ENCODE measurements around the gene EYS. TPM values are rescaled to one million over a fixed set of nuclear protein-coding genes. Genes with fewer than 3 reads are reported as not detected.

Gene EYS
- total and polyA plus RNA-seq, 9 of the 15 experiments (the other 6 are each of a cell fraction or from before 2014, with no cell fraction given), result 0.03 to 0.36 (median 0.10) TPM; not detected in 2

DNA sequence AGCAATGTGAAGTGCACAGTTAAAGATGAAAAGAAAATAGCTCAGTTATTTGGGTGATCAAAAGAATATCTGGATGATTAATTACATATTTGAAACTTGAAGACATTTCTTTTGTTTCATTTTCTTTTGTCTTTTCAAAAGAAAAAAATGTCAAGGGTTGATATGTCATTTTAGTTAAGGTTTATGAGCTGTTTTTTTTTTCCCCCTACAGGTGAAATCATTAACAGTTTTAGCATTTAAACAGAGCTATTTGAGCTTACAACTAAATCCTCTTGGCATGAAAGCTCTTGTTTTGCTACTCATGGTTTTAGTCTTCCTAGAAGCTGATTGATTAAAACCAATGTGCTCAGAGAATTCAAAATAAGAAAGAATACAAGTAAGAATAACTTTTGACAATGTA, 1184.2 kb downstream of the EYS start:
- in situ Hi-C loops (cut with MboI), result no loop called here
- ATAC-seq, result no peak
- TF ChIP-seq ESRRA (IDR thresholded peaks at IDR 0.05; ENCODE audit: borderline replicate concordance, low read depth) (no peak), LCOR (CRISPR knock-in tag; IDR thresholded peaks at IDR 0.05) (no peak), TAF1 (IDR thresholded peaks at IDR 0.05; ENCODE audit: control insufficient read depth, extremely low read depth, insufficient read depth, low read length, severe bottlenecking) (no peak), MBD2 (IDR thresholded peaks at IDR 0.05; ENCODE audit: borderline replicate concordance, low read depth) (no peak), YBX1 (IDR thresholded peaks at IDR 0.05) (no peak), RBBP5 (IDR thresholded peaks at IDR 0.05; ENCODE audit: borderline replicate concordance, insufficient read depth, low read length, poor library complexity, severe bottlenecking) (no peak), BRD4 (IDR thresholded peaks at IDR 0.05) (no peak)
- TF ChIP-seq, protein P1, sequence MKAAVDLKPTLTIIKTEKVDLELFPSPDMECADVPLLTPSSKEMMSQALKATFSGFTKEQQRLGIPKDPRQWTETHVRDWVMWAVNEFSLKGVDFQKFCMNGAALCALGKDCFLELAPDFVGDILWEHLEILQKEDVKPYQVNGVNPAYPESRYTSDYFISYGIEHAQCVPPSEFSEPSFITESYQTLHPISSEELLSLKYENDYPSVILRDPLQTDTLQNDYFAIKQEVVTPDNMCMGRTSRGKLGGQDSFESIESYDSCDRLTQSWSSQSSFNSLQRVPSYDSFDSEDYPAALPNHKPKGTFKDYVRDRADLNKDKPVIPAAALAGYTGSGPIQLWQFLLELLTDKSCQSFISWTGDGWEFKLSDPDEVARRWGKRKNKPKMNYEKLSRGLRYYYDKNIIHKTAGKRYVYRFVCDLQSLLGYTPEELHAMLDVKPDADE (conservative IDR thresholded peaks at IDR 0.05; ENCODE audit: control insufficient read depth, low read depth, low read length), result no peak
- TF ChIP-seq, protein P2, sequence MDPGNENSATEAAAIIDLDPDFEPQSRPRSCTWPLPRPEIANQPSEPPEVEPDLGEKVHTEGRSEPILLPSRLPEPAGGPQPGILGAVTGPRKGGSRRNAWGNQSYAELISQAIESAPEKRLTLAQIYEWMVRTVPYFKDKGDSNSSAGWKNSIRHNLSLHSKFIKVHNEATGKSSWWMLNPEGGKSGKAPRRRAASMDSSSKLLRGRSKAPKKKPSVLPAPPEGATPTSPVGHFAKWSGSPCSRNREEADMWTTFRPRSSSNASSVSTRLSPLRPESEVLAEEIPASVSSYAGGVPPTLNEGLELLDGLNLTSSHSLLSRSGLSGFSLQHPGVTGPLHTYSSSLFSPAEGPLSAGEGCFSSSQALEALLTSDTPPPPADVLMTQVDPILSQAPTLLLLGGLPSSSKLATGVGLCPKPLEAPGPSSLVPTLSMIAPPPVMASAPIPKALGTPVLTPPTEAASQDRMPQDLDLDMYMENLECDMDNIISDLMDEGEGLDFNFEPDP (CRISPR knock-in tag; IDR thresholded peaks at IDR 0.05), result no peak
- TF ChIP-seq, protein P3, sequence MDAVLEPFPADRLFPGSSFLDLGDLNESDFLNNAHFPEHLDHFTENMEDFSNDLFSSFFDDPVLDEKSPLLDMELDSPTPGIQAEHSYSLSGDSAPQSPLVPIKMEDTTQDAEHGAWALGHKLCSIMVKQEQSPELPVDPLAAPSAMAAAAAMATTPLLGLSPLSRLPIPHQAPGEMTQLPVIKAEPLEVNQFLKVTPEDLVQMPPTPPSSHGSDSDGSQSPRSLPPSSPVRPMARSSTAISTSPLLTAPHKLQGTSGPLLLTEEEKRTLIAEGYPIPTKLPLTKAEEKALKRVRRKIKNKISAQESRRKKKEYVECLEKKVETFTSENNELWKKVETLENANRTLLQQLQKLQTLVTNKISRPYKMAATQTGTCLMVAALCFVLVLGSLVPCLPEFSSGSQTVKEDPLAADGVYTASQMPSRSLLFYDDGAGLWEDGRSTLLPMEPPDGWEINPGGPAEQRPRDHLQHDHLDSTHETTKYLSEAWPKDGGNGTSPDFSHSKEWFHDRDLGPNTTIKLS (IDR thresholded peaks at IDR 0.05; ENCODE audit: borderline replicate concordance, low read depth), result no peak
- Histone ChIP-seq H3K27ac (ENCODE audit: extremely low read depth, low read depth, low read length) (no peak overlapping the region), H3K36me3 (ENCODE audit: control insufficient read depth, insufficient read depth, low read length) (no peaks in the 10 kb centered on the region), H3K9ac (ENCODE audit: insufficient read depth in 1 of 2, low read depth in 2 of 2, low read length in 2 of 2) (no peak overlapping the region), H3K9me1 (ENCODE audit: control insufficient read depth, insufficient read depth, low read length) (no peaks in the 10 kb centered on the region), H3K27me3 (ENCODE audit: control insufficient read depth in 2 of 2, insufficient read depth in 2 of 2, low read length in 2 of 2) (no peaks in the 10 kb centered on the region), H4K20me1 (replicated peaks; ENCODE audit: control insufficient read depth, insufficient read depth, low read length) (no peaks in the 10 kb centered on the region), H3K4me2 (ENCODE audit: insufficient read depth, low read length) (no peak overlapping the region), H2AFZ (ENCODE audit: low read depth, low read length) (no peak overlapping the region), H3K4me3 (no peak overlapping the region), H3K4me1 (replicated peaks in 1 of 2; ENCODE audit: control insufficient read depth in 2 of 2, insufficient read depth in 2 of 2, low read length in 2 of 2) (no peaks in the 10 kb centered on the region), H3K79me2 (ENCODE audit: control insufficient read depth, insufficient read depth, low read length) (no peaks in the 10 kb centered on the region), H3K9me3 (replicated peaks; ENCODE audit: control insufficient read depth, insufficient read depth, low read depth, low read length) (no peaks in the 10 kb centered on the region; the same call in 1 of the 2 replicates)
- POLR2A ChIA-PET, result no interaction called here
- CTCF ChIA-PET (ENCODE audit: low intra/inter-chr PET ratio), result no interaction called here
- FAIRE-seq, result no peak
- no TSS peak for BruUV-seq (replicated peaks)
- intact Hi-C loops (cut with micrococcal nuclease), result no loop called here
- no peak for DNase-seq (ENCODE audit: extremely low read depth in 1 of 4, low spot score in 3 of 4)
